Measurements from ENCODE around the gene NTHL1.

Gene NTHL1

GRCh38 chr16:2076072-2076865 is 28.6 kb upstream of the NTHL1 start:
- Histone ChIP-seq H3K27ac (ENCODE audit: low read depth, low read length, severe bottlenecking) (no peak overlapping the region), H3K4me3 (ENCODE audit: extremely low read depth, insufficient read depth, low read length, poor library complexity, severe bottlenecking) (no peak overlapping the region), H3K4me1 (ENCODE audit: control insufficient read depth, insufficient read depth, low read length, poor library complexity, severe bottlenecking) (no peaks in the 10 kb centered on the region), H3K36me3 (ENCODE audit: control insufficient read depth, insufficient read depth, low read length) (peaks cover 79% of the 10 kb centered on the region), H3K9me3 (ENCODE audit: control insufficient read depth, low read length) (no peaks in the 10 kb centered on the region)
- WGBS, 2 experiments (ENCODE audit: insufficient coverage in 2 of 2), result 96 to 97% methylated on average over 18 to 20 of the region's 28 CpGs

GRCh38 chr16:2075631-2076030 is 28.0 kb upstream of the NTHL1 start:
- Histone ChIP-seq H3K9me3 (ENCODE audit: control insufficient read depth, low read length) (no peaks in the 10 kb centered on the region), H3K27ac (ENCODE audit: low read depth, low read length, severe bottlenecking) (no peak overlapping the region), H3K36me3 (ENCODE audit: control insufficient read depth, insufficient read depth, low read length) (peaks cover 77% of the 10 kb centered on the region), H3K4me1 (ENCODE audit: control insufficient read depth, insufficient read depth, low read length, poor library complexity, severe bottlenecking) (no peaks in the 10 kb centered on the region), H3K4me3 (ENCODE audit: extremely low read depth, insufficient read depth, low read length, poor library complexity, severe bottlenecking) (no peak overlapping the region)
- 97 to 99% methylated on average over 23 to 24 of the region's 24 CpGs for WGBS, 2 experiments (ENCODE audit: insufficient coverage in 2 of 2)

DNA sequence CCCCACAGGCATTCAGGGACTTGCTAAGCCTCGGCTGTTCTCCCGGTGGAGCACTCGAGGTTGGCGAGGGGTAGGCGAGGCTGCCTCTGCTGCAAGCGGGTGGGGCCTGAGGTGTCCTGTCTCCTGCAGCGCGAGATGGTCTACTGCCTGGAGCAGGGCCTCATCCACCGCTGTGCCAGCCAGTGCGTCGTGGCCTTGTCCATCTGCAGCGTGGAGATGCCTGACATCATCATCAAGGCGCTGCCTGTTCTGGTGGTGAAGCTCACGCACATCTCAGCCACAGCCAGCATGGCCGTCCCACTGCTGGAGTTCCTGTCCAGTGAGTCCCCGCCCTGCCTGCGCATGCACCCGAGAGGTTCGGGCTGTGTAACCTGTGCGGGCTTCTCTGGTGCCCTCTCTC is 26.4 kb upstream of the NTHL1 start:
- Histone ChIP-seq H3K36me3 (ENCODE audit: control insufficient read depth, insufficient read depth, low read length) (peaks cover 73% of the 10 kb centered on the region), H3K4me3 (ENCODE audit: extremely low read depth, insufficient read depth, low read length, poor library complexity, severe bottlenecking) (no peak overlapping the region), H3K27ac (ENCODE audit: low read depth, low read length, severe bottlenecking) (no peak overlapping the region), H3K9me3 (ENCODE audit: control insufficient read depth, low read length) (no peaks in the 10 kb centered on the region), H3K4me1 (ENCODE audit: control insufficient read depth, insufficient read depth, low read length, poor library complexity, severe bottlenecking) (no peaks in the 10 kb centered on the region)
- 95 to 96% methylated on average over 20 of the region's 20 CpGs for WGBS, 2 experiments (ENCODE audit: insufficient coverage in 2 of 2)

- H3K36me3 ChIP-seq (ENCODE audit: control insufficient read depth, insufficient read depth, low read length), result peaks cover 76% of the 10 kb centered on the region
- 96 to 97% methylated on average over 7 to 8 of the region's 8 CpGs for WGBS, 2 experiments (ENCODE audit: insufficient coverage in 2 of 2)
- H3K27ac ChIP-seq (ENCODE audit: low read depth, low read length, severe bottlenecking), result no peak overlapping the region
- H3K9me3 ChIP-seq (ENCODE audit: control insufficient read depth, low read length), result no peaks in the 10 kb centered on the region
- no peaks in the 10 kb centered on the region for H3K4me1 ChIP-seq (ENCODE audit: control insufficient read depth, insufficient read depth, low read length, poor library complexity, severe bottlenecking)
- no peak overlapping the region for H3K4me3 ChIP-seq (ENCODE audit: extremely low read depth, insufficient read depth, low read length, poor library complexity, severe bottlenecking)
These were observed 25.3 kb upstream of the NTHL1 start for GRCh38 chr16:2072926-2073325.

DNA sequence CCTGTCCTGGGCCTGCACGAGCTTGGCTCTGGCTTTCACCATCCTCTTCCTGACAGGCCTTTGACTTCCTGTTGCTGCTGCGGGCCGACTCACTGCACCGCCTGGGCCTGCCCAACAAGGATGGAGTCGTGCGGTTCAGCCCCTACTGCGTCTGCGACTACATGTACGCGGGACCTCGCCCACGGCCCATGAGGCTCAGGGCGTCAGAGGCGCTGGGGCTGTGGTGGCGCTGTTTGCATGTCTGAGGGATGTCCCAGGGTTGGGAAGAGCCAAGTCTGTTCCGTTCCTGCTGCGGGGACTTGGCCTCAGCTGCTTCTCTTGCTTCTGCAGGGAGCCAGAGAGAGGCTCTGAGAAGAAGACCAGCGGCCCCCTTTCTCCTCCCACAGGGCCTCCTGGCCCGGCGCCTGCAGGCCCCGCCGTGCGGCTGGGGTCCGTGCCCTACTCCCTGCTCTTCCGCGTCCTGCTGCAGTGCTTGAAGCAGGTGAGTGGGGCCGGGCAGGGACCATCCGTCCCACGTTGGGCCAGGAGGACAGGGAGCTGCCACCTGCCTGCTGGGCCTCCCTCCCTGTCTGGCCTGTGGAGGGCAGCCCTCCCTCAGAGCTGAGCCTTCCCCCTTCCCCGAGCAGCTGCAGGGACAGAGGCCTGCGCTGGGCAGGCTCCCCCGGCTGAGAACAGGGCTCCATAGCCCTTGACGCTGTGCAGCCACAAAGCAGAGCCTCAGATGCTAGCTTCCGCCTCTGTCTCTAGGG is 24.0 kb upstream of the NTHL1 start:
- Histone ChIP-seq H3K4me3 (ENCODE audit: extremely low read depth, insufficient read depth, low read length, poor library complexity, severe bottlenecking) (no peak overlapping the region), H3K27ac (ENCODE audit: low read depth, low read length, severe bottlenecking) (no peak overlapping the region), H3K9me3 (ENCODE audit: control insufficient read depth, low read length) (no peaks in the 10 kb centered on the region), H3K4me1 (ENCODE audit: control insufficient read depth, insufficient read depth, low read length, poor library complexity, severe bottlenecking) (no peaks in the 10 kb centered on the region), H3K36me3 (ENCODE audit: control insufficient read depth, insufficient read depth, low read length) (peaks cover 78% of the 10 kb centered on the region)
- 93 to 95% methylated on average over 31 to 33 of the region's 34 CpGs for WGBS, 2 experiments (ENCODE audit: insufficient coverage in 2 of 2)

DNA sequence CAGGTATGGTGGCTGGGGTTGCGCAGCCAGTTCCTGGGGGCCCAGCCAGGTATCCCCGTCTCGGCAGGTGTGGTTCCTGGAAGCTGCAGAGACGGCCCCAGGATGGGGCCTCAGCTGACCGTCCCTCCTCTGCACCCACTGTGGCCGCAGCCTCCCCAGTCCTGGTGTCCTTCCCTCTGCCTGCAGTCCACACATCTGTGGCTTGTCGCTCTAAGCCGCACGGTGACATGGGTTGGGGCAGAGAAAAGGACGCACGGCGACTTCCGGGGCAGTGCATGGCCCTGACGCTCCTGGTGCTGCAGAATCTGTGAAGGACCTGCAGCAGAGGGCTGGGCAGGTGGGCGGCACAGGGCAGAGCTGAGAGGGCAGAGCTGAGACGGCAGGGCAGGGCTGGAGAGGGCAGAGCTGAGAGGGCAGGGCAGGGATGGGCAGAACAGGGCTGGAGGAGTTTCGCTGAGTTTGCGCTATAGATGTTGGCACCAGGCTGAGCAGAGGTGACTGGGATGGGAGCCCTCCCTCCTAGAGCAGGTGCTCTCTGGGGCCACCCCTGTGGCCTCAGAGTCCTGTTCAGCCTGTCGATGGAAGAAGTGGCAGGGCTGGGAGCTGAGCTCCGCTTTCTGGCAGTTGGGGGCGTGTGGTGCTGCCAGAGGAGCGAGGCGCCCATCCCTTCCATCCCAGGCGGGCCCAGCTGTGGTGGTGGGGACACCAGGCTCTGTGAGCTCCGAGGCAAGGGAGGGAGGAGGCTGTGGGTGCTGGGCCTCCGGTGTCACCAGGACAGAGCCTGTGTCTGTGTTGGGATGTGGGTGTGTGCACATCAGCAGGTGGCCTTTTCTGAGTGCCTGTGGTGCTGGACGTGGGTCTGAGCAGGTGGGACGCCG is 23.2 kb upstream of the NTHL1 start:
- H3K4me1 ChIP-seq (ENCODE audit: control insufficient read depth, insufficient read depth, low read length, poor library complexity, severe bottlenecking), result no peaks in the 10 kb centered on the region
- H3K36me3 ChIP-seq (ENCODE audit: control insufficient read depth, insufficient read depth, low read length), result peaks cover 78% of the 10 kb centered on the region
- no peak overlapping the region for H3K4me3 ChIP-seq (ENCODE audit: extremely low read depth, insufficient read depth, low read length, poor library complexity, severe bottlenecking)
- WGBS, 2 experiments (ENCODE audit: insufficient coverage in 2 of 2), result 94 to 96% methylated on average over 19 to 26 of the region's 29 CpGs
- no peaks in the 10 kb centered on the region for H3K9me3 ChIP-seq (ENCODE audit: control insufficient read depth, low read length)
- H3K27ac ChIP-seq (ENCODE audit: low read depth, low read length, severe bottlenecking), result no peak overlapping the region

GRCh38 chr16:2066139-2066538 is 18.5 kb upstream of the NTHL1 start:
- 97 to 98% methylated on average over 8 of the region's 11 CpGs for WGBS, 2 experiments (ENCODE audit: insufficient coverage in 2 of 2)
- Histone ChIP-seq H3K4me3 (ENCODE audit: extremely low read depth, insufficient read depth, low read length, poor library complexity, severe bottlenecking) (no peak overlapping the region), H3K4me1 (ENCODE audit: control insufficient read depth, insufficient read depth, low read length, poor library complexity, severe bottlenecking) (no peaks in the 10 kb centered on the region), H3K9me3 (ENCODE audit: control insufficient read depth, low read length) (no peaks in the 10 kb centered on the region), H3K36me3 (ENCODE audit: control insufficient read depth, insufficient read depth, low read length) (peaks cover 71% of the 10 kb centered on the region), H3K27ac (ENCODE audit: low read depth, low read length, severe bottlenecking) (no peak overlapping the region)

- Histone ChIP-seq H3K36me3 (ENCODE audit: control insufficient read depth, insufficient read depth, low read length) (peaks cover 76% of the 10 kb centered on the region), H3K27ac (ENCODE audit: low read depth, low read length, severe bottlenecking) (no peak overlapping the region), H3K4me3 (ENCODE audit: extremely low read depth, insufficient read depth, low read length, poor library complexity, severe bottlenecking) (no peak overlapping the region), H3K4me1 (ENCODE audit: control insufficient read depth, insufficient read depth, low read length, poor library complexity, severe bottlenecking) (no peaks in the 10 kb centered on the region), H3K9me3 (ENCODE audit: control insufficient read depth, low read length) (no peaks in the 10 kb centered on the region)
- 96 to 97% methylated on average over 16 of the region's 16 CpGs for WGBS, 2 experiments (ENCODE audit: insufficient coverage in 2 of 2)
These were observed 16.8 kb upstream of the NTHL1 start for GRCh38 chr16:2064368-2064945.

GRCh38 chr16:2063861-2064260 is 16.2 kb upstream of the NTHL1 start:
- Histone ChIP-seq H3K4me3 (ENCODE audit: extremely low read depth, insufficient read depth, low read length, poor library complexity, severe bottlenecking) (no peak overlapping the region), H3K27ac (ENCODE audit: low read depth, low read length, severe bottlenecking) (no peak overlapping the region), H3K36me3 (ENCODE audit: control insufficient read depth, insufficient read depth, low read length) (peaks cover 72% of the 10 kb centered on the region), H3K9me3 (ENCODE audit: control insufficient read depth, low read length) (no peaks in the 10 kb centered on the region), H3K4me1 (ENCODE audit: control insufficient read depth, insufficient read depth, low read length, poor library complexity, severe bottlenecking) (no peaks in the 10 kb centered on the region)
- 95 to 97% methylated on average over 25 of the region's 25 CpGs for WGBS, 2 experiments (ENCODE audit: insufficient coverage in 2 of 2)

- 95 to 98% methylated on average over 28 of the region's 28 CpGs for WGBS, 2 experiments (ENCODE audit: insufficient coverage in 2 of 2)
- no peaks in the 10 kb centered on the region for H3K4me1 ChIP-seq (ENCODE audit: control insufficient read depth, insufficient read depth, low read length, poor library complexity, severe bottlenecking)
- no peaks in the 10 kb centered on the region for H3K9me3 ChIP-seq (ENCODE audit: control insufficient read depth, low read length)
- H3K4me3 ChIP-seq (ENCODE audit: extremely low read depth, insufficient read depth, low read length, poor library complexity, severe bottlenecking), result no peak overlapping the region
- H3K36me3 ChIP-seq (ENCODE audit: control insufficient read depth, insufficient read depth, low read length), result peaks cover 69% of the 10 kb centered on the region
- no peak overlapping the region for H3K27ac ChIP-seq (ENCODE audit: low read depth, low read length, severe bottlenecking)
These were observed 15.2 kb upstream of the NTHL1 start for GRCh38 chr16:2062801-2063200.
